Esophagus squamous epithelium (tissue), 5 donors: ENCODE data around the gene BRD1. TPM values are rescaled to one million over a fixed set of nuclear protein-coding genes. Genes with fewer than 3 reads are reported as not detected.

ENCODE experiments used
- DNase-seq: peaks from one replicate; lab custom pipeline; 2025; lab: John Stamatoyannopoulos, UW
- H3K27ac ChIP-seq, 4 donors: fragments of 200-600 bp; sonication (generic); one replicate each; pipeline ENCODE4 v1.5.1; 2016 to 2019; ENCODE audit warnings: mild to moderate bottlenecking in 1 of 4
- H3K27me3 ChIP-seq, 4 donors: fragments of 200-600 bp; sonication (generic); 1 replicate in 3 of 4; 2 replicates in 1 of 4; pipeline versions ENCODE4 v1.5.1 to v1.6.0; 2017 to 2021; ENCODE audit warnings: antibody characterized with exemption in 1 of 4
- H3K36me3 ChIP-seq, 3 donors: fragments of 200-600 bp; sonication (generic); one replicate each; pipeline ENCODE4 v1.5.1; 2016 to 2019
- H3K4me1 ChIP-seq, 3 donors: fragments of 200-600 bp; sonication (generic); one replicate each; pipeline ENCODE4 v1.5.1; 2017 to 2019
- H3K4me3 ChIP-seq, 4 donors: fragments of 200-600 bp; sonication (generic); 1 replicate in 3 of 4; 2 replicates in 1 of 4; pipeline ENCODE4 v1.5.1; 2016 to 2019; ENCODE audit warnings: mild to moderate bottlenecking in 2 of 4, moderate library complexity in 1 of 4
- H3K9me3 ChIP-seq, 3 donors: fragments of 200-600 bp; sonication (generic); one replicate each; pipeline ENCODE4 v1.5.1; 2016 to 2019
- CTCF ChIP-seq, 6 experiments: fragments of 450-650 bp in 4 of 6; fragments of 200-600 bp in 2 of 6; sonication (generic) in 2 of 6; IDR thresholded peaks; one replicate each; pipeline ENCODE4 v1.5.1; 2016 to 2019; ENCODE audit warnings: antibody characterized with exemption in 6 of 6, mild to moderate bottlenecking in 4 of 6, moderate library complexity in 4 of 6
- POLR2A ChIP-seq, 4 donors: fragments of 450-650 bp; IDR thresholded peaks; one replicate each; pipeline ENCODE4 v1.6.1; 2017; ENCODE audit warnings: antibody characterized with exemption in 4 of 4, mild to moderate bottlenecking in 4 of 4, moderate library complexity in 3 of 4
- WGBS, 2 donors: methylation state at CpG; one replicate each; pipeline ENCODE4 v1.1.5; 2018; 5-methylcytosine and 5-hydroxymethylcytosine counted together
- intact Hi-C: fragments of 100-400 bp; cut with DNase I; formaldehyde crosslinking; loops from one replicate; pipeline ENCODE4 v1.15.0; 2022
- total RNA-seq, 4 donors: library from RNA; depleted of rRNA; stranded (reverse); fragments of >200 nt; gene quantifications; one replicate each; pipeline ENCODE4 v1.1.0, GENCODE V29; 2016
- donor health status: DM: yes; HTN: yes; CAD: no.

The BRD1 gene
- total RNA-seq, 4 donors from 2014 or later: 17.8 to 37.4 (median 29.9) TPM

GRCh38 chr22:49767355-49768062 is 60.2 kb downstream of the BRD1 start:
- H3K4me1 ChIP-seq: peaks cover 0 to 13% (median 0%) of the 10 kb centered on the region in 3 donors
- WGBS, 2 donors: 21 to 51% methylated on average over 2 to 4 of the region's 5 CpGs
- peaks cover 0 to 16% (median 8%) of the 10 kb centered on the region in 3 donors for H3K9me3 ChIP-seq
- H3K36me3 ChIP-seq: peaks cover under 1 to 17% (median 1%) of the 10 kb centered on the region in 3 donors
- intact Hi-C loops: loop anchor here (10.0 kb wide), 1 partner anchor 157 kb away; no protein-coding TSS in a partner anchor
- TF ChIP-seq POLR2A (IDR thresholded peaks at IDR 0.05) (no peak), CTCF (IDR thresholded peaks at IDR 0.05) (peak; percentile 25 to 78 (median 58))
- no peak for DNase-seq
- no peak overlapping the region for H3K4me3 ChIP-seq
- H3K27me3 ChIP-seq: no peaks in the 10 kb centered on the region
- no peak overlapping the region for H3K27ac ChIP-seq

GRCh38 chr22:49765951-49766350 is 61.7 kb downstream of the BRD1 start:
- no peak for DNase-seq
- Histone ChIP-seq H3K9me3 (peaks cover 0 to 16% (median 8%) of the 10 kb centered on the region in 3 donors), H3K27ac (no peak overlapping the region), H3K27me3 (no peaks in the 10 kb centered on the region), H3K4me1 (peaks cover 0 to 14% (median 0%) of the 10 kb centered on the region in 3 donors), H3K4me3 (no peak overlapping the region), H3K36me3 (peaks cover 0 to 2% (median 0%) of the 10 kb centered on the region in 3 donors)
- WGBS, 2 donors: 80 to 90% methylated on average over 5 to 8 of the region's 12 CpGs
- no peak for TF ChIP-seq CTCF (IDR thresholded peaks at IDR 0.05)
- intact Hi-C loops: loop anchor here (10.0 kb wide), 1 partner anchor 159 kb away; no protein-coding TSS in a partner anchor

- no peak overlapping the region for H3K27ac ChIP-seq
- no peaks in the 10 kb centered on the region for H3K27me3 ChIP-seq
- no peak overlapping the region for H3K4me3 ChIP-seq
- no peak for DNase-seq
- H3K9me3 ChIP-seq: peaks cover 0 to 16% (median 8%) of the 10 kb centered on the region in 3 donors
- intact Hi-C loops: loop anchor here (10.0 kb wide), 1 partner anchor 160 kb away; no protein-coding TSS in a partner anchor
- peaks cover 0 to 21% (median 0%) of the 10 kb centered on the region in 3 donors for H3K4me1 ChIP-seq
- WGBS, 2 donors: 69 to 91% methylated on average over 8 of the region's 17 CpGs
- no peaks in the 10 kb centered on the region for H3K36me3 ChIP-seq
- no peak for TF ChIP-seq CTCF (IDR thresholded peaks at IDR 0.05)
- TF ChIP-seq POLR2A (IDR thresholded peaks at IDR 0.05): no peak
These were observed 62.4 kb downstream of the BRD1 start for GRCh38 chr22:49765091-49765771.

- TF ChIP-seq POLR2A (IDR thresholded peaks at IDR 0.05) (no peak), CTCF (IDR thresholded peaks at IDR 0.05) (no peak)
- Histone ChIP-seq H3K9me3 (peaks cover 0 to 16% (median 8%) of the 10 kb centered on the region in 3 donors), H3K27ac (no peak overlapping the region), H3K27me3 (no peaks in the 10 kb centered on the region), H3K4me1 (peaks cover 0 to 16% (median 0%) of the 10 kb centered on the region in 3 donors), H3K36me3 (no peaks in the 10 kb centered on the region), H3K4me3 (no peak overlapping the region)
- no peak for DNase-seq
- intact Hi-C loops: loop anchor here (10.0 kb wide), 1 partner anchor 161 kb away; no protein-coding TSS in a partner anchor
- WGBS, 2 donors: 65 to 100% methylated on average over 1 to 22 of the region's 24 CpGs
These were observed 63.5 kb downstream of the BRD1 start for GRCh38 chr22:49764127-49764581.
